KMS-11 (cell line): ENCODE measurements around the gene NRG3.

Experiments used
- H2AFZ ChIP-seq: fragments of 200-600 bp; sonication (generic); 2 replicates; pipeline ENCODE4 v1.6.1; 2016; ENCODE audit warnings: antibody characterized with exemption, mixed run types, low read depth
- H3K27ac ChIP-seq: fragments of 200-600 bp; sonication (generic); 2 replicates; pipeline ENCODE4 v1.6.1; 2016; ENCODE audit warnings: mild to moderate bottlenecking, mixed run types
- H3K27me3 ChIP-seq: fragments of 200-600 bp; sonication (generic); 2 replicates; pipeline ENCODE4 v1.6.1; 2017; ENCODE audit warnings: mild to moderate bottlenecking, low read depth, mixed run types, moderate library complexity; ENCODE audit not compliant: insufficient read depth
- H3K36me3 ChIP-seq: fragments of 200-600 bp; sonication (generic); 2 replicates; pipeline ENCODE4 v1.6.1; 2017; ENCODE audit warnings: mild to moderate bottlenecking, mixed run types; ENCODE audit not compliant: insufficient read depth
- H3K4me1 ChIP-seq: fragments of 200-600 bp; sonication (generic); 2 replicates; pipeline ENCODE4 v1.6.1; 2016; ENCODE audit warnings: mild to moderate bottlenecking, low read depth, mixed run types; ENCODE audit not compliant: poor library complexity, severe bottlenecking
- H3K4me2 ChIP-seq: fragments of 200-600 bp; sonication (generic); 2 replicates; pipeline ENCODE4 v1.7.0; 2016; ENCODE audit warnings: mild to moderate bottlenecking, mixed run types
- H3K4me3 ChIP-seq: fragments of 200-600 bp; sonication (generic); IDR thresholded peaks from 2 replicates; pipeline ENCODE4 v1.6.1; 2017; ENCODE audit warnings: low read depth, low read length, mixed read lengths; ENCODE audit not compliant: insufficient read depth
- H3K79me2 ChIP-seq: fragments of 200-600 bp; sonication (generic); 2 replicates; pipeline ENCODE4 v1.6.1; 2016; ENCODE audit warnings: low read depth, mixed run types; ENCODE audit not compliant: insufficient read depth
- H3K9ac ChIP-seq: fragments of 200-600 bp; sonication (generic); 2 replicates; pipeline ENCODE4 v1.6.1; 2016; ENCODE audit warnings: mild to moderate bottlenecking, mixed run types
- H4K20me1 ChIP-seq: fragments of 200-600 bp; sonication (generic); 2 replicates; pipeline ENCODE4 v1.6.1; 2016; ENCODE audit warnings: mild to moderate bottlenecking, mixed run types; ENCODE audit not compliant: insufficient read depth
- TF ChIP-seq, protein P1 (sequence below): fragments of 200-600 bp; sonication (generic); conservative IDR thresholded peaks from 2 replicates; pipeline ENCODE4 v1.6.1; 2017; ENCODE audit warnings: low read depth, mild to moderate bottlenecking, antibody characterized with exemption, low read length, moderate library complexity, mixed read lengths

Gene NRG3

DNA sequence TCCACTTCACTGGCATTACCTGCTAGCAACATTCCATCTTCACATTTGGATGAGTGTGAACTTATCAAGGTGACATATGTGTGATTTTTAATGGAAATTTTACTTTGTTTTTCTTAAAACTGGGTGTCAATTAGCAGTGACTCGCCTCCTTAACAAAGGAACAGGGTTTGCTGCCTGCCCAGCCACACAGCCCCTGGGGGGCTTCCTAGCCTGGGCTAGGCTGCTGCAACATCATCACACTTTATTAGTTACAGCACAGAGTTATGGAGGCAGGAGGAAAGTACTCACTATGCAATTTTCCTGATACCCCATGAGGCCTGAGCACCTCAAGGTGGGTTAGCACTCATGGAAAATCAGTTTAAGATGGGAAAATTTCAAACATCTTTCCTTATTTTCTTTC lies 861.3 kb downstream of the NRG3 start:
- Histone ChIP-seq H3K27me3 (no peaks in the 10 kb centered on the region), H3K4me2 (no peak overlapping the region), H3K36me3 (no peaks in the 10 kb centered on the region), H2AFZ (no peak overlapping the region), H3K4me3 (no peak overlapping the region), H3K27ac (no peak overlapping the region), H3K79me2 (no peaks in the 10 kb centered on the region), H3K4me1 (no peaks in the 10 kb centered on the region), H3K9ac (no peak overlapping the region), H4K20me1 (no peaks in the 10 kb centered on the region)
- TF ChIP-seq, protein P1, sequence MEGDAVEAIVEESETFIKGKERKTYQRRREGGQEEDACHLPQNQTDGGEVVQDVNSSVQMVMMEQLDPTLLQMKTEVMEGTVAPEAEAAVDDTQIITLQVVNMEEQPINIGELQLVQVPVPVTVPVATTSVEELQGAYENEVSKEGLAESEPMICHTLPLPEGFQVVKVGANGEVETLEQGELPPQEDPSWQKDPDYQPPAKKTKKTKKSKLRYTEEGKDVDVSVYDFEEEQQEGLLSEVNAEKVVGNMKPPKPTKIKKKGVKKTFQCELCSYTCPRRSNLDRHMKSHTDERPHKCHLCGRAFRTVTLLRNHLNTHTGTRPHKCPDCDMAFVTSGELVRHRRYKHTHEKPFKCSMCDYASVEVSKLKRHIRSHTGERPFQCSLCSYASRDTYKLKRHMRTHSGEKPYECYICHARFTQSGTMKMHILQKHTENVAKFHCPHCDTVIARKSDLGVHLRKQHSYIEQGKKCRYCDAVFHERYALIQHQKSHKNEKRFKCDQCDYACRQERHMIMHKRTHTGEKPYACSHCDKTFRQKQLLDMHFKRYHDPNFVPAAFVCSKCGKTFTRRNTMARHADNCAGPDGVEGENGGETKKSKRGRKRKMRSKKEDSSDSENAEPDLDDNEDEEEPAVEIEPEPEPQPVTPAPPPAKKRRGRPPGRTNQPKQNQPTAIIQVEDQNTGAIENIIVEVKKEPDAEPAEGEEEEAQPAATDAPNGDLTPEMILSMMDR, result no peak

DNA sequence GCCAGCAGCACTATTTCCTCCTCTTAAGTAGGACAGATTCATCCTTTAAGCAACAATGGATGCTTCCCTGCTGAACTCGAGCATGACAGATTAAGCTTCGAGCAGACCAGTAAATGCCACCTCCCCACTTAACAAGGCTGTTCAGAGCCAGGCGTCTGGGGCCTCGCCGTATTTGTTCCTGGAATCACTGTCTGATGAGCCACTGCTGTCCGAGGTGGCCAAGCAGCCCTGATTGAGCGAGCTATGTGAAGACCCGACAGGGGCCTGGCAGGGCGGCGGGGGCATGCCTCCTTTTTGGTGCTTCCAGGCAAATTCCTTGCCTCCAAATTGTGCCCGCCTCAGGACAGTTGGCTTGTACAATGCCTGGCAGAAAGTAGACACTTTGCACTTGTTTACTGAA lies 862.6 kb downstream of the NRG3 start:
- no peaks in the 10 kb centered on the region for H3K79me2 ChIP-seq
- no peak overlapping the region for H2AFZ ChIP-seq
- H3K4me3 ChIP-seq, result no peak overlapping the region
- no peak overlapping the region for H3K4me2 ChIP-seq
- no peaks in the 10 kb centered on the region for H3K27me3 ChIP-seq
- H3K27ac ChIP-seq, result no peak overlapping the region
- H4K20me1 ChIP-seq, result no peaks in the 10 kb centered on the region
- no peaks in the 10 kb centered on the region for H3K36me3 ChIP-seq
- no peaks in the 10 kb centered on the region for H3K4me1 ChIP-seq
- no peak overlapping the region for H3K9ac ChIP-seq
- TF ChIP-seq, protein P1, result no peak

DNA sequence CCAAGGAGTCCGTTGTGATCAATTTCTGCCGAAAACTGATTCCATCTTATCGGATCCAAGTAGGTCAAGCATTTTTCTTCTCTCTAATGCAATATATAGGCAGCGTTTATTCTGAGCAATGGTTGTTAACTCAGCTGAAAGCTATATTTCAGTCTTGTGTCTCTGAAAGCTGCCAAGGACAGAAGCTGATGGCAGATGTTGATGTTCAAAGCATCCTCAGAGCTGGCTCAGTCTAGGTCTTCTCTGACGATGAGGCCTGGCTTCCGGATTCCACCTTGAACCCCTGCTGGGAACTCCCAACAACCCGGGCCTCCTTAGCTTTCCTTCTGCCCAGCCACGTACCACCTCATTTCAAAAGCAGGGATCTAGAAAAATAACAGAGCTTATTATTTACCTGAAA lies 863.6 kb downstream of the NRG3 start:
- Histone ChIP-seq H3K27me3 (no peaks in the 10 kb centered on the region), H3K4me1 (no peaks in the 10 kb centered on the region), H3K4me2 (no peak overlapping the region), H3K36me3 (no peaks in the 10 kb centered on the region), H3K27ac (no peak overlapping the region), H4K20me1 (no peaks in the 10 kb centered on the region), H3K79me2 (no peaks in the 10 kb centered on the region), H2AFZ (no peak overlapping the region), H3K9ac (no peak overlapping the region), H3K4me3 (no peak overlapping the region)
- TF ChIP-seq, protein P1, result no peak

DNA sequence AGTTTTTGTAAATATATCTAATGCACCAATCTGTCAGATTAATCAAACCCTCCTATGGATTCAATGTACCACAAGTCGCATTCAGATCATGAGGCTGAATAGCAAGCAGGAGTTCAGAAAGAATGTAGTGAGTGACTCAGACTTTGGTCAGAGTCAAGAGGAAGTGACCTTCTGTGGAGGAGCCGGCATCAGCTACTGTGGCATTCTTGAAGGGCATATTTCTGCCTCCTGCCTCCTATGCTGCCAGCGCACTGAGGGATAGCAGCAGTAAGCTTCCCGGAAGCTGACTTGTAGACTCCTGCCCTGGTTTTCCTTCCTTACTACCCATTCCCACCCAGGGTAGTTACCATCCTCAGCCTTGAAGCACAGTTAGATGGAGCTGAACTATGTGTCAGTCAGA lies 867.5 kb downstream of the NRG3 start:
- Histone ChIP-seq H3K27ac (no peak overlapping the region), H2AFZ (no peak overlapping the region), H3K4me1 (no peaks in the 10 kb centered on the region), H4K20me1 (no peaks in the 10 kb centered on the region), H3K4me2 (no peak overlapping the region), H3K79me2 (no peaks in the 10 kb centered on the region), H3K4me3 (no peak overlapping the region), H3K36me3 (no peaks in the 10 kb centered on the region), H3K9ac (no peak overlapping the region), H3K27me3 (no peaks in the 10 kb centered on the region)
- TF ChIP-seq, protein P1, result no peak

DNA sequence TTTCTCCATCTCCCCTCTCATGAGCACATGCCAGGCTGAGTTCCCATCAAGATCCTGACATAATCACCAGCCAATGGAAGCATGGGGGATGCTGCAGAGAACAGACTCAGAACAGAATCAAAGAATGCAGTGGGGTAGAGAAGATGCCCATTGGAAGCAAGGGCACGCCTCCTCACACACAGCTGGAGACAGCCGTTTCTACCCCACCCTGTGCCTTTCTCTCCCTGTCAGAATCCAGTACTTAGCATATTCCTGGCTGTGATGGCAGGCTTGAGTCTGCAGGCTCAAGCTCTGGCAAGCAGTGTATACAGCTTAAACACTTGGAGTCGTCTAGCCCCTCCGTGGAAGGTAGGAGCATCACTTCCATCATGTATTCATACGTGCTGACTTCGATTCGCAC lies 867.9 kb downstream of the NRG3 start:
- Histone ChIP-seq H3K79me2 (no peaks in the 10 kb centered on the region), H2AFZ (no peak overlapping the region), H3K27ac (no peak overlapping the region), H3K4me3 (no peak overlapping the region), H3K36me3 (no peaks in the 10 kb centered on the region), H3K27me3 (no peaks in the 10 kb centered on the region), H3K4me2 (no peak overlapping the region), H3K9ac (no peak overlapping the region), H3K4me1 (no peaks in the 10 kb centered on the region), H4K20me1 (no peaks in the 10 kb centered on the region)
- TF ChIP-seq, protein P1, result no peak
